HG03439 (cell line): ENCODE data around the gene GTF2H4.
"Not testable (repeated sequence)": the region's sequence is repeated elsewhere in the genome, so short reads cannot be mapped to it uniquely, and the experiment has no call there.

Experiments
- ATAC-seq: cut with Tn5 transposase; IDR thresholded peaks from one replicate; pipeline ENCODE4 v1.9.1; 2021; ENCODE audit warnings: mild to moderate bottlenecking, moderate library complexity; ENCODE audit not compliant: unreplicated experiment

GTF2H4 gene

GRCh38 chr6:30907758-30908591, at the start of gene GTF2H4:
TSS of gene GTF2H4 (plus strand) at chr6:30908207.
- ATAC-seq = peak; percentile 96

GRCh38 chr6:30859726-30860125, 48.3 kb upstream of the GTF2H4 start:
- ATAC-seq = not testable (repeated sequence)

- no peak for ATAC-seq
Observed at GRCh38 chr6:30861257-30862048, 46.6 kb upstream of the GTF2H4 start.

- ATAC-seq = no peak
Observed at GRCh38 chr6:30862156-30862875, 45.7 kb upstream of the GTF2H4 start.

- ATAC-seq = no peak
Observed at GRCh38 chr6:30864325-30864724, 43.7 kb upstream of the GTF2H4 start.

- not testable (repeated sequence) for ATAC-seq
Observed at GRCh38 chr6:30869241-30869749, 38.7 kb upstream of the GTF2H4 start.

GRCh38 chr6:30870546-30870945, 37.5 kb upstream of the GTF2H4 start:
- ATAC-seq = no peak

GRCh38 chr6:30871592-30872183, 36.3 kb upstream of the GTF2H4 start:
- no peak for ATAC-seq

- no peak for ATAC-seq
Observed at GRCh38 chr6:30873137-30873640, 34.8 kb upstream of the GTF2H4 start.

- ATAC-seq = not testable (repeated sequence)
Observed at GRCh38 chr6:30873795-30874194, 34.2 kb upstream of the GTF2H4 start.

- no peak for ATAC-seq
Observed at GRCh38 chr6:30875244-30876038, 32.6 kb upstream of the GTF2H4 start.

- ATAC-seq = no peak
Observed at GRCh38 chr6:30876039-30876730, 31.8 kb upstream of the GTF2H4 start.

GRCh38 chr6:30877419-30878262, 30.4 kb upstream of the GTF2H4 start:
- peak; percentile 58 for ATAC-seq

GRCh38 chr6:30879684-30880427, 28.2 kb upstream of the GTF2H4 start:
- no peak for ATAC-seq

GRCh38 chr6:30880698-30881252, 27.2 kb upstream of the GTF2H4 start:
- no peak for ATAC-seq

GRCh38 chr6:30881392-30882203, 26.4 kb upstream of the GTF2H4 start:
- no peak for ATAC-seq
